ENCODE results near the gene RPL36A.

GRCh38 chrX:101417981-101418841 lies 27.4 kb downstream of the RPL36A start:
- no peak for TF ChIP-seq CTCF (conservative IDR thresholded peaks at IDR 0.05; ENCODE audit: low read length)
- no peak for TF ChIP-seq EZH2phosphoT487 (IDR thresholded peaks at IDR 0.05; ENCODE audit: borderline replicate concordance)
